ENCODE results near the gene VTI1A. TPM values are rescaled to one million over a fixed set of nuclear protein-coding genes. Genes with fewer than 3 reads are reported as not detected.

VTI1A gene
- total RNA-seq, 1 experiment from 2014 or later: 22.0 TPM

- no peak overlapping the region for H3K4me2 ChIP-seq (ENCODE audit: insufficient read depth, insufficient read length, low read length)
- no peak overlapping the region for H2BK20ac ChIP-seq (ENCODE audit: low read depth, low read length, poor library complexity, severe bottlenecking)
- peaks cover 4% of the 10 kb centered on the region; the same call in 1 of the 2 replicates for H3K4me1 ChIP-seq (ENCODE audit: insufficient read depth, low read length)
- Mint-ChIP-seq H3K27me3 (ENCODE audit: low read depth) (peaks cover 2% of the 10 kb centered on the region), H3K27ac (no peak overlapping the region), H3K9me3 (peaks cover 0 to 4% of the 10 kb centered on the region in 2 experiments; a peak in 1 of 5 replicates), H3K4me3 (no peak overlapping the region), H3K4me1 (peaks cover 43 to 45% of the 10 kb centered on the region in 2 experiments), H3K36me3 (ENCODE audit: insufficient read depth in 1 of 3, low read depth in 3 of 3) (peaks cover 6 to 8% (median 7%) of the 10 kb centered on the region in 3 experiments; a peak in 6 of 7 replicates)
- H3K4ac ChIP-seq (ENCODE audit: low read depth, low read length): no peak overlapping the region
- no peak overlapping the region for H3K14ac ChIP-seq (ENCODE audit: insufficient read depth, low read length)
- H3K27ac ChIP-seq (ENCODE audit: insufficient read length, low read depth, low read length): no peak overlapping the region
- H3K9me3 ChIP-seq (ENCODE audit: control insufficient read depth, low read depth, low read length): no peaks in the 10 kb centered on the region
- no peaks in the 10 kb centered on the region for H3K79me2 ChIP-seq (ENCODE audit: insufficient read depth, low read length)
- H4K5ac ChIP-seq (ENCODE audit: insufficient read length, low read depth, low read length): no peak overlapping the region
- no peak overlapping the region for H2BK5ac ChIP-seq (ENCODE audit: insufficient read length, low read length)
- H3K23me2 ChIP-seq (ENCODE audit: insufficient read length, low read depth, low read length, poor library complexity, severe bottlenecking): no peaks in the 10 kb centered on the region
- H3K56ac ChIP-seq (ENCODE audit: insufficient read length, low read depth, low read length): no peak overlapping the region
- H3K23ac ChIP-seq (ENCODE audit: insufficient read length, low read depth, low read length): no peak overlapping the region
- no peak overlapping the region for H2BK120ac ChIP-seq (ENCODE audit: low read depth, low read length, poor library complexity, severe bottlenecking)
- no peak overlapping the region for H2AK5ac ChIP-seq (ENCODE audit: insufficient read length, low read length)
- H4K20me1 ChIP-seq (ENCODE audit: control insufficient read depth, insufficient read depth, insufficient read length): no peaks in the 10 kb centered on the region
- H2AFZ ChIP-seq (ENCODE audit: low read length): no peak overlapping the region
- no peak overlapping the region for H3T11ph ChIP-seq (ENCODE audit: low read length)
- H3K79me1 ChIP-seq (ENCODE audit: insufficient read depth, low read depth, low read length, poor library complexity, severe bottlenecking): no peaks in the 10 kb centered on the region
- H2BK15ac ChIP-seq (ENCODE audit: low read depth, low read length): no peak overlapping the region
- H4K91ac ChIP-seq (ENCODE audit: insufficient read length, low read depth, low read length): no peak overlapping the region
- DNase-seq: peak; percentile 10
- no peak overlapping the region for H3K18ac ChIP-seq (ENCODE audit: insufficient read length, low read depth, low read length)
- H4K8ac ChIP-seq (replicated peaks; ENCODE audit: insufficient read length, low read depth, low read length): no peak overlapping the region
- TF ChIP-seq CTCF (conservative IDR thresholded peaks at IDR 0.05): no peak
- no peak overlapping the region for H2BK12ac ChIP-seq (ENCODE audit: insufficient read length, low read depth, low read length)
- WGBS (ENCODE audit: extremely low coverage, insufficient read length, low lambda C conversion rate): no CpG with 5 or more reads among the region's 5 CpGs
- H3K27me3 ChIP-seq (ENCODE audit: insufficient read depth, low read length): no peaks in the 10 kb centered on the region
- no peak overlapping the region for H3K9ac ChIP-seq (ENCODE audit: extremely low read depth, insufficient read length, low read length)
Observed at GRCh38 chr10:112802411-112803022, 355.5 kb downstream of the VTI1A start.

All from H9 (cell line).